OCI-LY3 (cell line): Measurements from ENCODE around the gene CLDN14.

Source experiments
- H2AFZ ChIP-seq: fragments of 200-600, 300-600 bp; shearing (Covaris generic); 2 replicates; pipeline ENCODE4 v1.6.0; 2014; ENCODE audit warnings: antibody characterized with exemption, low read depth, low read length
- H3K27ac ChIP-seq: fragments of 200-600, 300-600 bp; sonication (generic); 2 replicates; pipeline ENCODE4 v1.5.1; 2014; ENCODE audit warnings: mild to moderate bottlenecking, low read length, moderate library complexity, mixed read lengths
- H3K27me3 ChIP-seq: fragments of 200-600, 300-600 bp; sonication (generic); 2 replicates; pipeline ENCODE4 v1.6.1; 2014; ENCODE audit warnings: low read depth, low read length, mixed read lengths
- H3K36me3 ChIP-seq: fragments of 200-600, 300-600 bp; sonication (generic); replicated peaks from 2 replicates; pipeline ENCODE3; 2014; ENCODE audit warnings: low read depth, low read length, mixed read lengths
- H3K4me1 ChIP-seq: fragments of 300-600, 200-600 bp; sonication (generic); 2 replicates; pipeline ENCODE4 v1.6.1; 2014; ENCODE audit warnings: low read length, mixed read lengths
- H3K4me2 ChIP-seq: fragments of 200-600, 300-600 bp; sonication (generic); 2 replicates; pipeline ENCODE4 v1.6.1; 2014; ENCODE audit warnings: low read length, mixed read lengths
- H3K4me3 ChIP-seq: fragments of 300-600, 200-600 bp; sonication (generic); 2 replicates; pipeline ENCODE4 v1.5.1; 2014; ENCODE audit warnings: antibody characterized with exemption, mild to moderate bottlenecking, low read length, moderate library complexity
- H3K79me2 ChIP-seq: fragments of 300-600, 200-600 bp; shearing (Covaris generic); 2 replicates; pipeline ENCODE4 v1.6.1; 2014; ENCODE audit warnings: mild to moderate bottlenecking, low read length, mixed read lengths
- H3K9ac ChIP-seq: fragments of 300-600, 200-600 bp; shearing (Covaris generic); 2 replicates; pipeline ENCODE4 v1.6.0; 2014; ENCODE audit warnings: mild to moderate bottlenecking, low read length, moderate library complexity
- H3K9me3 ChIP-seq: fragments of 200-600, 300-600 bp; shearing (Covaris generic); 2 replicates; pipeline ENCODE4 v1.6.1; 2014; ENCODE audit warnings: low read length, mixed read lengths; ENCODE audit not compliant: insufficient read depth
- H4K20me1 ChIP-seq: fragments of 200-600, 300-600 bp; sonication (generic); 2 replicates; pipeline ENCODE4 v1.6.1; 2016; ENCODE audit warnings: low read length, mixed read lengths; ENCODE audit not compliant: insufficient read depth
- EZH2phosphoT487 ChIP-seq: fragments of 200-600 bp; shearing (Covaris generic); IDR thresholded peaks from 2 replicates; pipeline ENCODE4 v1.6.1; 2018; ENCODE audit warnings: antibody characterized with exemption, mixed run types, low read depth
- TF ChIP-seq, protein P1 (sequence below): fragments of 200-600, 300-600 bp; sonication (generic); IDR thresholded peaks from 2 replicates; pipeline ENCODE4 v1.5.1; 2014; ENCODE audit warnings: antibody characterized with exemption, low read length, low read depth

The CLDN14 gene

DNA sequence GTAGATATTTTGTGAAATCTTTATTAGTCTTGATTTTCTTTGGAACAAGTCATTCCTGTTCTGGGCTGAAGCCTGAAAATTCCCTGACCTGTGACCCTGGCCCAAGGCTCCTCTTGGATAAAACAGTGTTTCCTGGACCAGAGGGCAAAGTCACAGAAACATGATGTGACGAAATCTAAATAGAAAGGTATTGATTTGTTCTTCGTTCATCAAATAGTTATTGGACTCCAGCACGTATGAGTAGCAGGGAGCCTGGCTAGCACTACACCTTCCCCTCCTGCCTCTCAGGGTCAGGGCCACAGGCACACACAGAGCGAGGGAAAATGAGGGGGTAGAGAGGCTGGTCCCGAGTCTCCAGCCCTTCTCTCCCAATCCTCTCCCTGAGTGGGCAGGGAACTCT, 1.7 kb upstream of the CLDN14 start:
- Histone ChIP-seq H3K9me3 (no peaks in the 10 kb centered on the region), H3K9ac (no peak overlapping the region), H4K20me1 (no peaks in the 10 kb centered on the region), H2AFZ (no peak overlapping the region), H3K27ac (no peak overlapping the region), H3K4me2 (no peak overlapping the region), H3K36me3 (no peaks in the 10 kb centered on the region), H3K79me2 (no peaks in the 10 kb centered on the region), H3K27me3 (no peaks in the 10 kb centered on the region), H3K4me3 (no peak overlapping the region), H3K4me1 (peaks cover 19% of the 10 kb centered on the region)
- TF ChIP-seq, protein P1, sequence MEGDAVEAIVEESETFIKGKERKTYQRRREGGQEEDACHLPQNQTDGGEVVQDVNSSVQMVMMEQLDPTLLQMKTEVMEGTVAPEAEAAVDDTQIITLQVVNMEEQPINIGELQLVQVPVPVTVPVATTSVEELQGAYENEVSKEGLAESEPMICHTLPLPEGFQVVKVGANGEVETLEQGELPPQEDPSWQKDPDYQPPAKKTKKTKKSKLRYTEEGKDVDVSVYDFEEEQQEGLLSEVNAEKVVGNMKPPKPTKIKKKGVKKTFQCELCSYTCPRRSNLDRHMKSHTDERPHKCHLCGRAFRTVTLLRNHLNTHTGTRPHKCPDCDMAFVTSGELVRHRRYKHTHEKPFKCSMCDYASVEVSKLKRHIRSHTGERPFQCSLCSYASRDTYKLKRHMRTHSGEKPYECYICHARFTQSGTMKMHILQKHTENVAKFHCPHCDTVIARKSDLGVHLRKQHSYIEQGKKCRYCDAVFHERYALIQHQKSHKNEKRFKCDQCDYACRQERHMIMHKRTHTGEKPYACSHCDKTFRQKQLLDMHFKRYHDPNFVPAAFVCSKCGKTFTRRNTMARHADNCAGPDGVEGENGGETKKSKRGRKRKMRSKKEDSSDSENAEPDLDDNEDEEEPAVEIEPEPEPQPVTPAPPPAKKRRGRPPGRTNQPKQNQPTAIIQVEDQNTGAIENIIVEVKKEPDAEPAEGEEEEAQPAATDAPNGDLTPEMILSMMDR: no peak
- TF ChIP-seq EZH2phosphoT487: no peak

DNA sequence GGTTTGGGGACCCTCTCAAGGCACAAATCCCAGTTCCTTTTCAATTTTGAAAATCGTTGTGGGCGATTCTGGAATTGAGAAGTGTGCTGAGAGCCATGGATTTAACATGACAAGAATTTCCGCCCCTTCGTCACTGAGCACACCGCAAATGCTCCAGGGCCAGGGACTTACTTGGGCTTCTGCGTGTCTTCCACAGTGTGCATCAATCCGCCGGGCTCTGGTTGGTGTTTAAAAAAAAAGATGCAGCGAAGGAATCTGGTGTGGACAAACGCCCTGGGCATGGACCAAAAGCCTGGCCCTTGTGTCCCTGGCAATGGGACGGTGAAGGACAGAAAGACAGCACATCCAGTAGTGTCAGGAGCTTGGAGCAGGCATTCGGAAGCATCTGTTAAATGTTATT, 696 bp upstream of the CLDN14 start:
- Histone ChIP-seq H3K9me3 (no peaks in the 10 kb centered on the region), H2AFZ (no peak overlapping the region), H3K36me3 (no peaks in the 10 kb centered on the region), H3K27me3 (no peaks in the 10 kb centered on the region), H3K79me2 (no peaks in the 10 kb centered on the region), H3K9ac (no peak overlapping the region), H3K4me1 (peaks cover 17% of the 10 kb centered on the region), H4K20me1 (no peaks in the 10 kb centered on the region), H3K27ac (no peak overlapping the region), H3K4me2 (no peak overlapping the region), H3K4me3 (no peak overlapping the region)
- TF ChIP-seq, protein P1: no peak
- no peak for TF ChIP-seq EZH2phosphoT487

DNA sequence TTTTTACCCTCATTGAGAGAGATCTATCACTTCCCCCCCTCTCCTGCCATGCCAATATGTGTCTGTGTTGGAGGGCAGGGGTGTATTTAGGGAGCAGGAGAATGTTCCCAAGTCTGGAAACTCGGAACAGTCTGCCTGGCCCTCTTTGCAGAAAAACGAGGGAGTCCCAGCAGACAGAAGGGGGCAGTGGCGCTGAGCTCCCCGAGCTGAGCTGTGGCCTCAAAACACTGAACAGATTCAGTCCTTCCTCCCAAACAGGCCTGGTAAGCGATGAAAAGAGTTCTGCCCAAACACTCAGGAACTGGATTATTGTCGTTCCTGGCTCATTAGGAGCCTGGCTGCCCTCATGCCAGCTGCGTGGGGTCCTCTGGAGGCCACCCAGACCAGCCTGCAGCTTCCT, 981 bp downstream of the CLDN14 start:
- H3K27ac ChIP-seq: no peak overlapping the region
- H3K4me2 ChIP-seq: peak overlapping the region; percentile 46

DNA sequence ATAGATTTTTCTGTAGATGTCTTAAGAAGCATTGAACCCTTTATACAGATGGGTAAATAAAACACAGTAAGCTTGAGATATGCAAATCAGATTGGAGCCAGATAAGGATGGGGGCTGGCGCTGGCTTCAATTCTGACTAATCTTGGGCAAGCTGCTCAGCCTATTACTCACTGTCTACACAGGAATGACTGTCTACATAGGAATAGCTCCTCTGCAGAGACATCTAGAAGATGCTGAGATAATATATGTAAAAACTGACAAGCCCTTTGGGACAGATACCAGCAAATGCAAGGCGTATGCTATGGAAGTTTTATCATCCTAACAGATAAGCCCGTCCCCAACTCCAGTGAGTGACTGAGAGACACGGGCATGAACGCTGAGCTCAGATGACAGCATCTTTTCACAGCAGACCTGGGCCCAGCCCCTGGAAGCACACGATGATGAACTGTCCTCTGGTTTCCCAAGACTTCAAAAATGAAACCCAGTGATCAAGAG, 1.7 kb downstream of the CLDN14 start:
- H3K9me3 ChIP-seq: no peaks in the 10 kb centered on the region
- H3K4me2 ChIP-seq: peak overlapping the region; percentile 46
- H3K4me3 ChIP-seq: no peak overlapping the region
- TF ChIP-seq, protein P1: no peak
- TF ChIP-seq EZH2phosphoT487: no peak
- no peak overlapping the region for H3K27ac ChIP-seq
- H3K79me2 ChIP-seq: no peaks in the 10 kb centered on the region
- peaks cover 16% of the 10 kb centered on the region for H3K4me1 ChIP-seq
- no peaks in the 10 kb centered on the region for H3K27me3 ChIP-seq
- H2AFZ ChIP-seq: no peak overlapping the region
- no peak overlapping the region for H3K9ac ChIP-seq
- no peaks in the 10 kb centered on the region for H4K20me1 ChIP-seq
- H3K36me3 ChIP-seq: no peaks in the 10 kb centered on the region

More for the DNA sequence above, 981 bp downstream of the CLDN14 start:
- no peaks in the 10 kb centered on the region for H3K79me2 ChIP-seq
- no peak overlapping the region; the same call in 1 of the 2 replicates for H2AFZ ChIP-seq
- H3K9ac ChIP-seq: no peak overlapping the region
- no peaks in the 10 kb centered on the region for H3K27me3 ChIP-seq
- peaks cover 16% of the 10 kb centered on the region for H3K4me1 ChIP-seq
- no peak overlapping the region for H3K4me3 ChIP-seq
- H4K20me1 ChIP-seq: no peaks in the 10 kb centered on the region
- H3K9me3 ChIP-seq: no peaks in the 10 kb centered on the region
- TF ChIP-seq, protein P1: peak; percentile 37
- no peak for TF ChIP-seq EZH2phosphoT487
- no peaks in the 10 kb centered on the region for H3K36me3 ChIP-seq
